HepG2 (cell line): ENCODE data around the gene TNFRSF25. TPM values are rescaled to one million over a fixed set of nuclear protein-coding genes. Genes with fewer than 3 reads are reported as not detected.
"Not testable (repeated sequence)": the region's sequence is repeated elsewhere in the genome, so short reads cannot be mapped to it uniquely, and the experiment has no call there.

Source experiments
- ATAC-seq: fragments of 200-7000 bp; cut with Tn5 transposase; 3 replicates; pipeline ENCODE4 v1.9.1; 2020; ENCODE audit warnings: mild to moderate bottlenecking, moderate library complexity
- BruUV-seq: library from RNA; stranded (reverse); fragments of 400-500 nt; replicated peaks from 2 replicates; lab custom pipeline; 2021; lab: Mats Ljungman, UMichigan
- CTCF ChIA-PET: fragments of 300-600 bp; formaldehyde crosslinking; extraction: SDS; loops from one replicate; lab custom pipeline; 2021; ENCODE audit warnings: low total read pairs, inconsistent platforms, low intra/inter-chr PET ratio; lab: Yijun Ruan, JAX
- POLR2A ChIA-PET: fragments of 350-600 bp; sonication (Branson Sonifier 250); formaldehyde crosslinking; loops from one replicate; lab custom pipeline; 2020; ENCODE audit warnings: antibody characterized with exemption, inconsistent platforms; lab: Yijun Ruan, JAX
- DNase-seq: peaks from one replicate; pipeline ENCODE4 v3.0.0-alpha.2; 2015; ENCODE audit warnings: low spot score
- FAIRE-seq: peaks from 3 replicates; lab custom pipeline; 2011; peaks lifted over from hg19 to GRCh38; lab: Jason Lieb, UNC
- H2AFZ ChIP-seq: one replicate; pipeline ENCODE4 v1.6.1; 2011; ENCODE audit warnings: low read length, inconsistent platforms
- H3K27ac ChIP-seq: fragments of 300-600 bp; 3 replicates; pipeline ENCODE4 v1.8.0; 2011; ENCODE audit warnings: mixed run types, mild to moderate bottlenecking, mixed read lengths, low read length, inconsistent platforms; ENCODE audit not compliant: insufficient read depth; ENCODE audit errors: extremely low read length
- H3K27me3 ChIP-seq, 2 experiments: fragments of 200-600 bp in 1 of 2; 2 replicates in 1 of 2; 3 replicates in 1 of 2; pipeline versions ENCODE4 v1.6.0 to v1.8.0; 2011; ENCODE audit warnings: low read length in 2 of 2, mild to moderate bottlenecking in 2 of 2, moderate library complexity in 2 of 2, inconsistent platforms in 1 of 2; ENCODE audit not compliant: insufficient read depth in 2 of 2, control insufficient read depth in 1 of 2
- H3K36me3 ChIP-seq, 2 experiments: fragments of 200-600 bp in 1 of 2; replicated peaks in 1 of 2; 2 replicates in 1 of 2; 3 replicates in 1 of 2; pipeline versions ENCODE4 v1.5.1 to v1.8.0; 2011; ENCODE audit warnings: low read length in 2 of 2, inconsistent platforms in 1 of 2; ENCODE audit not compliant: insufficient read depth in 2 of 2, control insufficient read depth in 1 of 2
- H3K4me1 ChIP-seq: 2 replicates; pipeline ENCODE4 v1.5.1; 2012; ENCODE audit warnings: low read length, inconsistent platforms; ENCODE audit not compliant: insufficient read depth
- H3K4me2 ChIP-seq: 2 replicates; pipeline ENCODE4 v1.6.0; 2011; ENCODE audit warnings: low read depth, low read length, inconsistent platforms
- H3K4me3 ChIP-seq, 3 experiments: fragments of 200-600 bp in 1 of 3; sonication (generic), shearing (Covaris generic) in 1 of 3; replicated peaks in 1 of 3; 2 replicates each; pipeline ENCODE4 v1.5.1; 2011 to 2016; ENCODE audit warnings: low read length in 3 of 3, inconsistent platforms in 2 of 3, low read depth in 2 of 3, mild to moderate bottlenecking in 2 of 3, control low read depth in 1 of 3, mixed read lengths in 1 of 3; ENCODE audit not compliant: insufficient read depth in 1 of 3
- H3K79me2 ChIP-seq: one replicate; pipeline ENCODE4 v1.6.1; 2011; ENCODE audit warnings: low read length, inconsistent platforms; ENCODE audit not compliant: insufficient read depth
- H3K9ac ChIP-seq: 2 replicates; pipeline ENCODE4 v1.6.0; 2011; ENCODE audit warnings: mild to moderate bottlenecking, low read depth, low read length, inconsistent platforms; ENCODE audit not compliant: insufficient read depth
- H3K9me3 ChIP-seq: 2 replicates; pipeline ENCODE4 v1.5.1; 2012; ENCODE audit warnings: mild to moderate bottlenecking, low read length
- H4K20me1 ChIP-seq: 2 replicates; pipeline ENCODE4 v1.6.0; 2011; ENCODE audit warnings: inconsistent platforms, mild to moderate bottlenecking, low read length, moderate library complexity; ENCODE audit not compliant: insufficient read depth
- ZFYVE20 ChIP-seq: sonication (generic); formaldehyde crosslinking; IDR thresholded peaks from 2 replicates; pipeline ENCODE4 v1.8.0; 2023; ENCODE audit warnings: low read depth, mild to moderate bottlenecking, moderate library complexity, missing genetic modification reagents, borderline replicate concordance
- ZKSCAN5 ChIP-seq: sonication (generic); formaldehyde crosslinking; IDR thresholded peaks from 2 replicates; pipeline ENCODE4 v1.5.1; 2020; ENCODE audit warnings: mild to moderate bottlenecking, missing genetic modification reagents
- ZNF274 ChIP-seq: sonication (generic); formaldehyde crosslinking; IDR thresholded peaks from 2 replicates; pipeline ENCODE4 v1.5.1; 2020; ENCODE audit warnings: mild to moderate bottlenecking, missing genetic modification reagents
- ZNF777 ChIP-seq: sonication (generic); formaldehyde crosslinking; IDR thresholded peaks from 2 replicates; pipeline ENCODE4 v1.4.0; 2020; ENCODE audit warnings: missing genetic modification reagents
- WGBS: methylation state at CpG from one replicate; pipeline ENCODE4 v1.1.6; 2017; ENCODE audit warnings: low lambda C conversion rate; 5-methylcytosine and 5-hydroxymethylcytosine counted together
- in situ Hi-C: cut with HindIII; loops from 2 replicates; pipeline ENCODE4 v1.10.0; 2017; ENCODE audit warnings: low pct_unique_long_range_greater_than_20kb; ENCODE audit not compliant: extremely low pct_ligation_motif_present
- intact Hi-C: fragments of 100-400 bp; cut with micrococcal nuclease; formaldehyde crosslinking; loops from one replicate; pipeline ENCODE4 v1.10.0; 2022; ENCODE audit not compliant: unreplicated experiment
- polyA plus RNA-seq, 8 experiments: library from polyadenylated mRNA; depleted of rRNA in 3 of 8; stranded (reverse) in 7 of 8; unstranded in 1 of 8; fragments of >200 nt; fragmentation: Illumina TruSeq in 4 of 8; extraction: Trizol in 4 of 8; gene quantifications; 2 replicates each; pipeline versions ENCODE4 v1.2.1 to v1.2.3, GENCODE V29; 2011 to 2016; ENCODE audit warnings: low read depth in 4 of 8, missing spikeins in 1 of 8, mixed read lengths in 1 of 8; ENCODE audit not compliant: insufficient read depth in 1 of 8
- total RNA-seq, 5 experiments: library from RNA; depleted of rRNA; stranded (reverse); fragments of >200 nt; fragmentation: Illumina TruSeq; extraction: Trizol; gene quantifications; 2 replicates each; pipeline ENCODE4 v1.2.3, GENCODE V29; 2016; ENCODE audit warnings: low read depth in 1 of 5
- TF ChIP-seq, protein P1 (sequence below): sonication (generic); formaldehyde crosslinking; IDR thresholded peaks from 2 replicates; pipeline ENCODE4 v1.5.0; 2020; ENCODE audit warnings: missing genetic modification reagents, mild to moderate bottlenecking, borderline replicate concordance

The TNFRSF25 gene
- total and polyA plus RNA-seq, 2 of the 13 experiments (the other 11 are each of a cell fraction or from before 2014, with no cell fraction given) = 1.4 to 1.5 TPM

GRCh38 chr1:6494627-6495026 is 28.7 kb upstream of the TNFRSF25 start (continued):
- TF ChIP-seq ZNF777 (CRISPR knock-in tag) = no peak
- no peak for TF ChIP-seq ZNF274 (CRISPR knock-in tag)
- TF ChIP-seq ZFYVE20 (CRISPR knock-in tag) = no peak
- no peak for TF ChIP-seq ZKSCAN5 (CRISPR knock-in tag)
- TF ChIP-seq, protein P1, sequence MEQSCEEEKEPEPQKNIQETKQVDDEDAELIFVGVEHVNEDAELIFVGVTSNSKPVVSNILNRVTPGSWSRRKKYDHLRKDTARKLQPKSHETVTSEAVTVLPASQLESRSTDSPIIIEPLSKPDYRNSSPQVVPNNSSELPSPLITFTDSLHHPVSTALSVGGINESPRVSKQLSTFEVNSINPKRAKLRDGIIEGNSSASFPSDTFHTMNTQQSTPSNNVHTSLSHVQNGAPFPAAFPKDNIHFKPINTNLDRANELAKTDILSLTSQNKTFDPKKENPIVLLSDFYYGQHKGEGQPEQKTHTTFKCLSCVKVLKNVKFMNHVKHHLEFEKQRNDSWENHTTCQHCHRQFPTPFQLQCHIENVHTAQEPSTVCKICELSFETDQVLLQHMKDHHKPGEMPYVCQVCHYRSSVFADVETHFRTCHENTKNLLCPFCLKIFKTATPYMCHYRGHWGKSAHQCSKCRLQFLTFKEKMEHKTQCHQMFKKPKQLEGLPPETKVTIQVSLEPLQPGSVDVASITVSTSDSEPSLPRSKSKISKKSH = no peak

DNA sequence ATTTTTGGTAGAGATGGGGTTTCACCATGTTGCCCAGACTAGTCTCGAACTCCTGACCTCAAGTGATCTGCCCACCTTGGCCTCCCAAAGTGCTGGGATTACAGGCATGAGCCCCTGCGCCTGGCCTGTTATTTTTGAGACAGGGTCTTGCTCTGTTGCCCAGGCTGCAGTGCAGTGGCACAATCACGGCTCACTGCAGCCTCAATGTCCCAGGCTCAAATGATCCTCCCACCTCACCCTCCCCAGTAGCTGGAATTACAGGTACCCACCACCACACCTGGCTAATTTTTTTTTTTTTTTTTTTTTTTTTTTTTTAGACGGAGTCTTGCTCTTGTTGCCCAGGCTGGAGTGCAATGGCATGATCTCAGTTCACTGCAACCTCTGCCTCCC is 27.9 kb upstream of the TNFRSF25 start:
- H3K9me3 ChIP-seq, H3K4me3 ChIP-seq, H3K36me3 ChIP-seq, BruUV-seq, H3K9ac ChIP-seq, H3K27ac ChIP-seq, H3K4me2 ChIP-seq, intact Hi-C loops, DNase-seq, ATAC-seq, POLR2A ChIA-PET, H2AFZ ChIP-seq, FAIRE-seq, H4K20me1 ChIP-seq, H3K79me2 ChIP-seq, CTCF ChIA-PET: not testable (repeated sequence)
- H3K27me3 ChIP-seq = peaks cover 9 to 14% of the 10 kb centered on the region in 2 experiments; a peak in 4 of 5 replicates
- H3K4me1 ChIP-seq = peaks cover 41% of the 10 kb centered on the region
- WGBS = 80% methylated on average over 4 of the region's 4 CpGs
- in situ Hi-C loops = loop anchor here (25.0 kb wide), 1 partner anchor 718 kb away; no protein-coding TSS in a partner anchor
